GM08714 (cell line): ENCODE data around the gene SLC17A6.

Source experiments
- H3K4me3 ChIP-seq: fragments of 200-500 bp; sonication (Bioruptor generic); 2 replicates; pipeline ENCODE4 v1.5.1; 2014; ENCODE audit warnings: mild to moderate bottlenecking, low read length, inconsistent platforms
- ZNF274 ChIP-seq: IDR thresholded peaks from 2 replicates; pipeline ENCODE4 v1.6.1; 2012; ENCODE audit warnings: mild to moderate bottlenecking, low read depth, low read length

Gene SLC17A6

GRCh38 chr11:22344081-22344480 lies 5.9 kb downstream of the SLC17A6 start:
- no peak overlapping the region for H3K4me3 ChIP-seq
- TF ChIP-seq ZNF274: no peak

- no peak for TF ChIP-seq ZNF274
- no peak overlapping the region for H3K4me3 ChIP-seq
These were observed 8.1 kb downstream of the SLC17A6 start for GRCh38 chr11:22346282-22346681.

- no peak overlapping the region for H3K4me3 ChIP-seq
- no peak for TF ChIP-seq ZNF274
These were observed 9.8 kb downstream of the SLC17A6 start for GRCh38 chr11:22347857-22348487.

DNA sequence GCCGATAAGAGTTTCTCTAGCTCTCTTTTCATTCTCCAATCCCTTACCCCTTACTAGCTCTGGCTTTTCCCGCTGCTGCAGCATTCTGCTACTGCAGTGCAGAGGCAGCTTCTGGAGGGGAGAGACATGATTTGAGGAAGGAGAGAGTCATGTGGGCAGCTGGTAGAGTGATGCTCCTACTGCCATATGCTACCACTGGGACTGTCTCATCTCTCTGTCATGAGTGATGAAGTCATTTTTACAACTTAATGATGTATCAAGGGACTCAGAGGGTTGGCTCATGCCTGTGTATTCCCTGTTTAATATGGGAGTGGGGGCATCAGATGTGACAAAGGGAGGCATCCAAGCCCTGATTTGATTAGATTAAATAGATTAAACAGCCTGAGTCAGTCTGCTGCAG lies 11.3 kb downstream of the SLC17A6 start:
- no peak overlapping the region for H3K4me3 ChIP-seq
- TF ChIP-seq ZNF274: no peak

DNA sequence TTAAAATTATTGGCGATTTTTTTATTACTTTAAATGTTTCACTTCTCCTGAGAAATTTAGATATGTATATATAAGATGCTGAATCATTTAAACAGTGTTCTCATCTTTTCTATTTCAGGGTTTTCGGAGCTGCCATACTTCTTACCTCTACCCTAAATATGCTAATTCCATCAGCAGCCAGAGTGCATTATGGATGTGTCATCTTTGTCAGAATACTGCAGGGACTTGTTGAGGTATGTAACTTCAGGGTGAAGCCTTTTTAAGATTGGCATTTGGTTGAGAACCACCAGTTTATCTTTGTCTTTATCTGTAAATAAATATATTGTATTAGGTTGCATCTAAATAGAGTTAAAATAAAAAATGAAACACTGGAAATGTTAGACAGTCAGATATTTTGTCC lies 21.1 kb downstream of the SLC17A6 start:
- no peak overlapping the region for H3K4me3 ChIP-seq
- TF ChIP-seq ZNF274: no peak

GRCh38 chr11:22371160-22371559 lies 33.0 kb downstream of the SLC17A6 start:
- no peak for TF ChIP-seq ZNF274
- H3K4me3 ChIP-seq: no peak overlapping the region

- no peak overlapping the region for H3K4me3 ChIP-seq
- no peak for TF ChIP-seq ZNF274
These were observed 48.9 kb downstream of the SLC17A6 start for GRCh38 chr11:22387126-22387525.

GRCh38 chr11:22389526-22390282 lies 51.5 kb downstream of the SLC17A6 start:
- no peak for TF ChIP-seq ZNF274
- no peak overlapping the region for H3K4me3 ChIP-seq

GRCh38 chr11:22390283-22390655 lies 52.1 kb downstream of the SLC17A6 start:
- no peak for TF ChIP-seq ZNF274
- no peak overlapping the region for H3K4me3 ChIP-seq

DNA sequence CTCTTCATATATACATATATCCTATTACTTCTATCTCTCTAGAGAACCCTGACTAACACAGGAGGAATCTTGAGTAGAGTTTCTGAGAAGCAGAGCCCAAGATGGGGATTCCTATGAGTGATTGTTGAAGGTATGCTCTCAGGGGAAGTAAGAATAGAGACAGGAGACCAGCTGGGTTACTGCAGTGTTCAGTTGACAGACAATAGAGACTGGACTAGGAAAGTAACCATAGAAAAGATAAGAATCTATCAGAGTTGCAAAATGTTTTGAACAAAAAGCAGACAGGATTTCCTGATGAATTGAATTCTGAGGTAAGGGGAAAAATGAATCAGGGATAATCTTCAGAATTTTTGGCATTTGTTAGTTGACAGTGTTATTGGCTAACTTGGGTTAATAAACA lies 54.4 kb downstream of the SLC17A6 start:
- TF ChIP-seq ZNF274: no peak

GRCh38 chr11:22405377-22405776 lies 67.2 kb downstream of the SLC17A6 start:
- no peak for TF ChIP-seq ZNF274
- H3K4me3 ChIP-seq: no peak overlapping the region

More for the DNA sequence above, 54.4 kb downstream of the SLC17A6 start:
- H3K4me3 ChIP-seq: no peak overlapping the region

DNA sequence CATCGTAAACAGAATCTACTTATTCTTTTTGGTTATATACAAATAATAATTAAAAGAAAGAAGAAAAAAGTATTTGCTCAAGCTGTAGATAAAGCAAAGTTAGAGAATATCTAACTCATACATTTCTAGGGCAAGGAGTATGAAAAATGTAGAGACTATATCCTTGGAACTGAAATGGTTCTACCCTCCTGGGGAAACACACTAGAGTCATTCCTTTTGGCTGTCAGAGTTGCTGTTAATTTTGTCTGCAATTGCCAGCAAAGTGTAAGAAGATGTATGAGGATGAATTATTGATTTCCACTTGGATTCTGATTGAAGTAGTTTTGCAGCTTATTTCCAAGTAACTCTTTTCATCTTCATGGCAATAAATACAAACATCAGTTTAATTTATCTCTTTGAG lies 69.1 kb downstream of the SLC17A6 start:
- H3K4me3 ChIP-seq: no peak overlapping the region
- no peak for TF ChIP-seq ZNF274

- no peak overlapping the region for H3K4me3 ChIP-seq
- TF ChIP-seq ZNF274: no peak
These were observed 69.7 kb downstream of the SLC17A6 start for GRCh38 chr11:22407921-22408320.

DNA sequence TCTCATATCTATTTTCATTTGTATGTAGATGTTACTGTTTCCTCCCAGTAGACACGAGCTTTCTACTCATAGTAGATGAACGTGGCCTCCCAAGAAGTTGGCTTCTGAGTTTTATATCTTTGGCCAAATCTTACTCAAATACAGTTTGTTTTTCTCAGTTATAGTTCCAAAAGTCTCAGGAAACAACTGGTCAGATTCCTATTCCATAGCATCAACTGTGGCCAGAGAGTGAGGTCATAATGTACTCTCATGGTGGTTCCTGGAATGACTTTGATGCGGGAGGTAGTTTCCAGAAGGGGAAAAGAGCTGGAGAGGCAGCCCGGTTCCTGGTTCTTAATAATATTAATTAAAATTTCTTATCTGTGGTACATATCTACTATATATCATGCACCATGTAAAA lies 77.3 kb downstream of the SLC17A6 start:
- no peak for TF ChIP-seq ZNF274
- H3K4me3 ChIP-seq: no peak overlapping the region

DNA sequence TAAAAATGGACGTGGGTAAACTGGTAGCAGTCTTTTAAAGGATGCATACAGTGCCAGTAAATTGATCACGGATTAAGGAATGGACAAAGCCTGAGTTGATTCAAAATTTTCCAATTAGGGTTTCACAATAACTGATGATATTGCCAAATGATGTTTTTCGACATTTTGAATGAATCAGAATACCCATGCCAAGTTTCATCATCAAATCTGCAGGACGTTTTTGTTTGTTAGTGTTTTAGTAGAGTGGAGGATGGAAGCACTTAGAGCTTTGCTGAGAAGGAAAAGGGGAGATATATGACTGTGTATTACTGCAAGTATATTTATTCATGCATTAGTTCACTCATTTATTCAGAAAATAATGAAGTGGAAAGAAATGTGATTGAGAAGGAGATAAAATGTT lies 78.3 kb downstream of the SLC17A6 start:
- no peak for TF ChIP-seq ZNF274
- H3K4me3 ChIP-seq: no peak overlapping the region
